ENCODE data around the gene CDH6.

The CDH6 gene

DNA sequence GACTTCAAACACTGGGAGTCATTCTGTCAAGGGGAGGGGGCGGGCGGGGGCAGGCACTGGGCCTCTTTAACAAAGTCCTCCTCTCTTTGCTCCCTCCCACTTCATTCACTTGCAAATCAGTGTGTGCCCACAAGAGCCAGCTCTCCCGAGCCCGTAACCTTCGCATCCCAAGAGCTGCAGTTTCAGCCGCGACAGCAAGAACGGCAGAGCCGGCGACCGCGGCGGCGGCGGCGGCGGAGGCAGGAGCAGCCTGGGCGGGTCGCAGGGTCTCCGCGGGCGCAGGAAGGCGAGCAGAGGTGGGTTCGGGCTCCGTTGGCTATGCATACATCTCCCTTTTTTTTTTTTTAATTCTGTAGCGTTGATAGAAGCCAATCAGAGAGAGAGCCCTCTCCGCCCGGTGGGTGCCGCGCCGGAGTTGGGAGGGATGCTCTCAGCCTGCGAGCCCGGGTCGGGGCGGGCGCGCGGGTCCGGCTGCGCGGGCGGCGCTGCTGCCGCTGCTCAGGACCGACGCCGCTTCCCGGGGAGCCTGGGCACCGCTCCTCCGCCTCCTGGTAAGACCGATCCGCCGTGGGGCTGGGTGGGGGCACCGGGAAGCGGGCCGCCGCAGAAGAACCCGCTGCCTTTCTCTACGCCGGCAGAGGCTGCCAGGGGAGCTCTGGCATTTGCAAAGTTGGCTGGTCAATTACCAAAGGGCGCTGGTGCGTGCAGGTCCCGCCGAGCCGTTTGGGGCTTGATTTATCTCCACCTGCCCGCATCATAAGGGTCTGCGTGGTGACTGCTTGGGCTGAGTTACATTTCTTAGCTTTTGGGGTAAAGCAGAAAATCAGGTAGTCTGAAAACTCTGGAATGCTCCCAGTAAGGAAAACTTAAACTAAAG lies at the start of gene CDH6:
Gene CDH6 (plus strand): TSS at position 96 of the 877 bp plus-strand sequence. CDS start 73,788 bp downstream, outside the sequence.
- DNase-seq: no peak

DNA sequence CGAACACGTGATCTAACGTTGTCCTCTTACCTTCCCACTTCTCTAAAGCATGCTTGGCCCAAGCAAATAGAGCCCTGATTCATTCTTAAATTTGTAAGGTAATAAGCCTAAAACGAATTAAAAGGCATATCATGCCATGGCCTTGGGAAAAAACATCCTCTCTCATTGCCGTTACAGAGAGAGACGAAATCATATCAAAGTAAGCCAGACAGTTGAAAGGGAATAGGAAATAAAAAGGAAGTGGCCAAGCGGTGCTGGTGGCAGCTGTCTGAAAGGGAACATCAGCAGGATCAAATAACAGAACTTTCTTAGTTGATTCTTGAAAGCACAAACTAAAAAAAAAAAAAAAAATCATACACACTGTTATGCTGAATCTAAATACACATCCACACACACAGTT lies 49.1 kb upstream of the CDH6 start:
- DNase-seq: no peak

DNA sequence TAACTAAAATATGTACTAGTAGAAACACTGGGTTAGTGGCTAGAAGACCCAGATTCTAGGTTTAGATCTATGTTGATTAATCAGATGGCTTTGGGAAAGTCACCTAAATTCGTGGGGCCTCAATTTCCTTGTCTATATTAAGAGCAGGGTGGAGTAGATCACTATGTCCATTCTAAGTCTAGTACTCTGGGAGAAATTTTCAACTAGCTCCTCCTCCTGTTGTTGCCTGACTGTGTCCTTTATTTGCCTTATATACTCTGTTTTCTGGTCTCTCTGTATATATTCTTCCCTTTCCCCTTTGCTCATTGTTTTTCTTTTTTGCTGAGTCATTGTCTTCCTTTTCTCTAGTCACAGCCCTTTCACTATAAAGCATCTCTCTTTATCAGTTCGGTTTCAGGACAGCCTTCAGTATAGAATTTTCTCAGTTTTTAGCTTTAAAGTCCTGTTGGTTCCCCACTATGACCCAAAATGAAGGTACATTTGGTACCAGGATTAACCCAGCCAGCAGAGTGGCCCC lies 44.5 kb upstream of the CDH6 start:
- no peak for DNase-seq

DNA sequence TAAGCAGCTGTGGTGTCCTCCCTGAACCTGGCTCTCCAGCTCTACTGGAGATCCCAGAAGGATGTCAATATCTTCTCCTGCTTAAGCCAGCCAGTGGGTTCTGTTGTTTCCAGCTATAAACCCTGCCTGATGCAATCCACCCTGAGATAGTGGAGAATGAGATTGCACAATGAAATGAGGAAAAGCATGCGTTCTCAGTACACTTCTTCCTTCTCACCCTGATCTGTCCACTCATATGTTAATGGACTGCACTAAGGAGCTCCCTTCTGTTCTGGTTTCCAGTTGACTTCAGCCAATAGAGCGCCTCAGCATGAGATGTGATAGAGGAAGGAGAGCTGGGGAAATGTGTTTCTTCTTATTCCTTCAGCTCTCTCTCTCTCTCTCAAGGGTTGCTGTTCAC lies 40.0 kb upstream of the CDH6 start:
- DNase-seq: no peak

DNA sequence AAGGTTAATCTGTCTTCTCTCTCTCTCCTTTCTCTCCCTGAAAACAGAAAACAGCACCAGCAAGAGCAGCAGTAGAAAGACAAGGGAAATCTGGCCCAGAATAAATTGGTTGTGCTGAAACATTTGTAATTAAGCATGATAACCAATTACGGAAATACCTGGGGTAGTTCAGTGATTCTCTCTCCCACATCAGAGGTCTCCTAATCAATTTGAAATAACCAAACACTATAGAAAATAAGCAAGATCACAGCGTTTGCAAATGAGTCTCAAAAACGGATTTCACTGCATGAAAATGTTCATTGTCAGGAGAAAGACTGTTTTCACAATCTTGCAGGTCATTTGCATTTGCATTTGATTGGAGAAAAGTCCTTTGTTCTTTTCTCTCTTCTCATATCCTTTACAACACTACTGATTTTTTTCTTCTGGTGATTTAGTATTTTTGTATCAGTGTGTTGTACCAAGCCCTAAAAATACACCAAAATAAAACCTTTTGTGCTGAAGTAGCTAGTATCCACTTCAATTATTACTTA lies 36.8 kb upstream of the CDH6 start:
- no peak for DNase-seq

DNA sequence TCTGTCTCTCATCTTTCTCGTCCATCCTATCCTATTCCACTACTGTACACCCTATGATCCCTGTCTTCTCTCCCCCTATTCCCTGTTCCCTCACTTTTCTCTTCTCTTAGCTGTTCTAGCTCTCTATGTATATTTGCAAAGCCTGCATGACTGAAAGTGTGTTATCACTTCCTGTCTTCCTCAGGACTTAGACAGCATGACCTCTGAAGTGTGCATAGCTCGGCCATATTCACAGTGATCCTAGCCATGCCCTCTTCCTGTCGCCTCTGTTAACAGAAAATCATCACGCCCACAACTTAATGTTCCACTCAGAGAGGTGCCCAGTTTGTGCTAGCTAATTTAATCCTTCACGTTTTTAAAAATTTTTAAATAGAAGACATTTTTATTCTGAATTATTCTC lies 35.8 kb upstream of the CDH6 start:
- DNase-seq: no peak

DNA sequence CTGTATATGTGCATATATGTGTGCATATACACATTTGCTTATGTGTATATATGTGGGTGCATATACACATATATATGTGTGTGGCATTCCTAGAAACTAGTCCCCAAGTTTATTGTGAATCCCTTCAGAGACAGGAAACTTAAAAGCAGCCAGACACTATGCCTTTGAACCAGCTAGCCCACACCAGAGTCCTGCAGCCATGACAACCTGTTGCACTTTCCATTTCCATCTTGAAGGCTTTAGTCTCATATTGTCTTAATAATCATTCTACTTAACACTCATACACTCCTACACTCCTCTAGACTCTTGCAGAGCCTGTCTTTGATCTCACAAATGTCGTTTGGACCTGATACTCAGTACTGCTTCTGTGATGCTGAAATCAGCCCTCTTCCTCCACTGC lies 34.8 kb upstream of the CDH6 start:
- no peak for DNase-seq

DNA sequence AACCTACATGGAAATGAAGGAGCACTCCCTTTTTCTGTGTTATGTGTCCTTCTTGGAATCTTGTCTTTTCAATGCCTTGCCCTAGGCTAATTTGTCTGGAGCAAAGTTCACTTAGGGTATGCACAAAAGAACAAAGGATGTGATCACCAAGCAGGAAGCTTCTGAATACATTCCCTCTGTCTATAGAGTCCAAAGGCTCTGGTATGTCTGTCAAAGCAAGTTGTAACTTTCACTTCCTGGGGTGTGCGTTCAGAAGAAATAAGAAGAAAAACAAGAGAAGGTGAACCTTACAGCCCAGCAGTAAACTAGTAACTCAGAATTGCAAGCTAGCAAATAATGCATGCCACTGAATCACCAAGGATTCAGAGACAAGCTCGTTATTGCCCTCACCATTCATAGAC lies 31.7 kb upstream of the CDH6 start:
- no peak for DNase-seq

DNA sequence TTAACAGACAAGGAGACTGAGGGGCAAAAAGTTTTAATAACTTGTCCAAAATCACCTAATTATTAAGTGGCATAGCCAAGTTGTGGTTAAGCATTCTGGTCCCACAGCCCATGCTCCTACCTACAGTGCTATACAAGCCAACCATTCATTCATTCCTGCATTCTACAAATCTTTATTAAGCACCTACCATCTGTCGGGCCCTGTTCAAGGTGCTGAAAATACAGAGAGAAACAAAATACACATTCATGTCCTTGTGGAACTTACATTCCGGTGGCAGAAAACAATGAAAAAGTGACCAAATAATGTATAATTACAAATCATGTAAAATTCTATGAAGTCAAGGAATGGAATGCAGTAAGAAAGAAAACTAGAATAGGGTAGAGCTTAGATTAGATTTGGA lies 27.8 kb upstream of the CDH6 start:
- DNase-seq: no peak

DNA sequence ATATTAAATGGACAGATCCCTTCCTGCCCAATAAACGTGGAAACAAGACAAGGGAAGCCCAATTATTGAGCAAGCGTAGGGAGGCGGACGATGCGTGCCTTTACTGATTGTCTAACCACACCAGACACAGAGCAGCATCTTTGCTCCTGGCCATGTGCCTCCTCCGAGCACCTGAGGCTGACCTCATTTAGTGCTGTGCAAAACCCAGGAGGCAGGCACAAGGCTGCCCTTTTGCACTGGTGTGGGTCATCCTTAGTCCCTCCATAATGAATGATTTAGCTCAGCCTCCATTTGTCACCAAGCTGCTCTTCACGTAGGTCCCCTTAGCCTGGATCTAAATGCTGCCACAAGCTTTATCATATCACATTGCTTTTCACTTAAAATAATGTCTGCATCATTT lies 24.1 kb upstream of the CDH6 start:
- no peak for DNase-seq

DNA sequence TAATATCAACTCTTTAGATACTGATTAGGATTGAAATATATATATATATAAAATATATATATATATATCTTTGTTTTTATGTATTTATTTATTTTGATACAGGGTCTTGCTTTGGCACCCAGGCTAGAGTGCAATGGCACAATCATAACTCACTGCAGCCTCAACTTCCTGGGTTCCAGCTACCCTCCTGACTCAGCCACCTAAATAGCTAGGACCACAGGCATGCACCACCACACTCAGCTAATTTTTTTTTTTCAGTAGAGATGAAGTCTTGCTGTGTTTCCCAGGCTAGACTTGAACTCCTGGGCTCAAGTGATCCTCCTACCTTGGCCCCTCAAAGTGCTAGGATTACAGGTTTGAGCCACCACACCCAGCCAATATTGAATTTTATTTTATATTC lies 20.6 kb upstream of the CDH6 start:
- no peak for DNase-seq

DNA sequence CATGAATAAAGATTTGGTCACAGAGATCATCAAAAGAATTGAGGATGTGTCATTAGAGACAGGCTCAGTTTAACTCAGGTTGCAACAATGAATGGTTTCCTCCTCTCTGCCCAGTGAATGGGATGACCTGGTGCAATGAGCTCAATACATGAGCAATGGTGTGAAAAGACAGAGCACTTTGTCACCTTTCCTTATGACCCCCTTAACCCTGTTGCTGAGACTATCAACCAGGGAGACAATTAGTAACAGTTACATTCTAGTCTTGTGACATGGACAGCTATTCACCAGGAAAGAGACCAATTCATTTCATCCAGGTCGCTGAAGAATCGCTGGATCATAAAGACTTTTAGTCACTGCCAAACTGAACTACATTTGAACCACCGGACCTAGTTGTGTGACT lies 19.9 kb upstream of the CDH6 start:
- DNase-seq: no peak

DNA sequence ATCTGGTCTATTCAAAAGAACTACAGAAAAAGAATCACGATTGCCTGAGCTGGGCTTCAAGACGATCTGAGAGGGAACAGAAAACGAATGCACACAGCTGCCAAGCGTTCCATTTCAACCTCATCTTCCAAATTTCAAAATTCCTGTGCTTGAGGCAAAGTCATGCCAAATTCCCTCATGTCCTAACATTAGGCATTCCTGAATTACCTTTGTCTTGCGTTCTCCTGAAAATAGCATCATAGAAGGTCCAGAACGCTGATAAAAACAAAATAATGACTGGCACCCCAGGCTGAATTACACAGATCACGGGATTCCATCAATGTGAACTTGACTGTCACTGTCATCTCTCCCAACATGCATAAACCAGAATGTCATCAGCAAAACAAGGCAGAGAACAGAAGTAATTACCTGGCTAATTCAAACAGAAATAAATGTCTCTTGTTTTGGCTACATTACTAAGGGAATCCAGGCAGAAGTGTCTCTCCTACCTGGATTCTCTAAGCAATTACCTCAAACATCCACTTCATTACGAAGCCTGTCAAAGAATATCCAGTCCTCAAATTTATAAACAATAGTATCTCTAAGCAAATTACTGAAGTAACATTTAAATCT lies 12.0 kb upstream of the CDH6 start:
- DNase-seq: no peak

DNA sequence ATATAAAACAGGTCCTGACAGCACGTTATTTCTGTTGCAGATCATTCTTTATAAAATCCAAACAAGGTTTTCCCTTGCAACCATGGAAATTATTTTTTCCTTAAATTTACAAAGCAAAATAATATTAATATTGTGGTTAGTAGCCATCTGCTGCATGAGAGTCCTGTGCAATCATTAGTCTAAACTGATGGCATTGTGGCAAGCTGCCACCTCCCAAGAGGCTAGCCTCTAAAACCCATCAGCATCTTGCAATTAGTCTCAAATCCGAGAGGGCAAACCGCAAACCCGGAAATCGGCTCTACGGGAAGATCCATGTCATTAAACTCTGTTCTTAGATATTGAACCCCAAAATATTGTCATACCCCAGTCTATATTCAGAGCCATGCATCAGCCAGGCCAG lies 11.3 kb upstream of the CDH6 start:
- DNase-seq: no peak

DNA sequence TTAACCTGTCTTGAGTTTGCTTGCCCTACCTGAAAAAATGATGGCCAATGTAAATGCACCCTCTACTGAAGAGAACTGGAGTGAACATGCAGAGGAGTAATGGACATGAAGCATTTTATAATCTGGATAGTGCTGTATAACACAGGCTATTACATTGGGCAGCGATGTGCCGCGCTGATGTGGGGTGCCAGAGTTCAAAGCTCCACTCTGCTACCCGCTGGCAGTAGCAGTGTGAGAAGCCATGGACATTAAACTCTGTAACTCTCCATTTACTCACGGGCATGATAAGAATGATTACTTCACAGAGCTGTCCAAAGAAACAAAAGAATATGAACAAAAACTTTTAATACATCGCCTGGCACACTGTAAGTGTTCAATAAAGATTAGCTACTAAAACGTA lies 7.5 kb upstream of the CDH6 start:
- no peak for DNase-seq

DNA sequence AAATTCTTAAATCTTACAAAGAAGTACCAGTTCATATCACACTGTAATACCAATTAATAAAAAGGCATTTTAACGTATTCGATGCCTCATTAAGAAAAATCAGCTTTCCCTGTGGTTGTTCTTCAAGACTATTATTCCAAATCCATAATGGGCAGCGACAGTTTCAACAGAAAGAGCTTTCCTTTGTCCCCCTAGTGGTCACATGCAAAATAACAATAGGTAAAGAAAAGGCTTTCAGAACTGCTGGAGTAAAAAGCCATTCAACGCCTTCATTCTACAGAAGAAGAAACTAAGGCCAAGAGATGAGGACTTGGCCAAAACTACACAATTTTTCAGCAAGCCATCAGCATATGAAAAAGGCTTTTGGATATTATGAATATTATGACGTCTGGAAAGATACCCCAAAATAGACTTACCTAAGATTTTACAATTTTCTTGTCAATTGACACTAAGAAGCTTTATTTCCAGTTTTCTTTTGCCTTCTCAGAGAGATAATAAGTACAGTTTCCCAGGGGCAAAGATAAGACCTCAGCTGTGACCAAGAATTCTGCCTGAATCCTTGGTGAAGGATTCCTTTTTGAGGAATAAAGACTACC lies 6.7 kb upstream of the CDH6 start:
- DNase-seq: peak; percentile 44

DNA sequence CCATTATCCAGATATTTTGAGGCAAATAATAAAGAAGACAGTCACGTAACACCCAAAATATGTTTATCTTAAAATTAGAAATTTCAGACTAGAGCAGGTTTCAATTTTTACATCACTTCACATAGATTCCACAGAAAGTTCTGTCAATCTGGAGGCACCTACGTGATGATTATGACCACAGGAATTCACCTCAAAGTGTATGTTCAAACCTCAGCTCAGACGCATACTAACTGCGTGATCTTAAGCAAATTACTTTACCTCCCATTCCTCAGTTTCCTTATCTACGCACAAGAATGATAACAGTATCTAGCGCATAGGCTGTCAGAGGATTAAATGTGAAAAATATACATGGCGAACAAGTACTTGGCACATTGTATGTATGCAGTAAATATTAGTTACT lies 5.9 kb upstream of the CDH6 start:
- DNase-seq: no peak

DNA sequence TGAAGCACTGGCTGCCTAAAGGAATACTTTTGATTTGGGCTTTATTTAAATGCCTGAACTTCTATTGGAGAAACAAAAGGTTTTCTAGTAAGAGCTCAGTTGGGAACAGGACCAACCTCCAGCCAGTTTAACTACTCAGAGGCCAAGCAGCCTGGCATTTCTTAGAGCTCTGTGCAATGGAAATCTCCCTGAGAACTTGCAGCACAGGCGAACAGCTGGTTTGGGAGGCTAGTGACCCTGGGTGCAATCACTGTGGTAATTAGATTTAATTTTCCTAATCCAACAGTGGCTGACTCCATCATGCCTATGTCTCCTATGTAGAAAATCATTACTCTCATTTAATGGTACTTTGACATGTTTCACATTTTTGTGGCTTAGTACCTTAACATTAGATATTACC lies 1.0 kb upstream of the CDH6 start:
- no peak for DNase-seq

DNA sequence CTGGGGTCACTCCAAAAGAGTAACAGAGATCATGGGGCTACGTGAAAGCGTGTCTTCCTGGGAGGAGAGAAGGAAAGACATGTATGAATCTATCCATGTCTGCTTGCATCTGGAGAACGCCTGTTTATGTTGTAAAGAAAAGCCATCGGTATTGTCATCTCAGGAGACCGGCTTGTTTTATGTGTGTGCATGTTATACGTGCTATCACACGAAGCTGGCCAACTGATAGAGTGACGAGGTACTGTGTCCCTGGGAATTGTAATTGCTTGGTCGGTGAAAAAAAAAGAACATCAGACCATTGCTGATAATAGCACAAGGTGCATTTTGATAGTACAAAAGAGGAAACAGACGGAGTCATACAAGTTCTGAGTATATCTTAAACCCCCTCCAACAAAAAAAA lies 370 bp upstream of the CDH6 start:
- no peak for DNase-seq

DNA sequence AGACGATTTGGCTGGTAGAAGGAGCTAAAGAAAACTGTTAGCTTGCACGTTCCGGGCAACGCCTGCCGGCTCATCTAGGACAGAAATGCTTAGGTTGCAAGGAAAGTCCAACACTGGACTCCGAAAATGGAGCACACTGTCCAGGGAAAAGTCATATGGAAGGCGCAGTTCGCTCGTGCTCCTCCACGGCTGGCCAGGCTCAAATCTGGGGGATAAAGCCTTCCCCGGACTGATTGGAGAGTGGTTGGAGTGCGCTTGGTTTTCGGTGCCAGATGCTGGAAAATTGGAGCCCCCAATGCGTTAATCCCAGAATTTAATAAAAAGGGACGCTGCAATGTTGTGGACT lies 955 bp downstream of the CDH6 start:
- no peak for DNase-seq

DNA sequence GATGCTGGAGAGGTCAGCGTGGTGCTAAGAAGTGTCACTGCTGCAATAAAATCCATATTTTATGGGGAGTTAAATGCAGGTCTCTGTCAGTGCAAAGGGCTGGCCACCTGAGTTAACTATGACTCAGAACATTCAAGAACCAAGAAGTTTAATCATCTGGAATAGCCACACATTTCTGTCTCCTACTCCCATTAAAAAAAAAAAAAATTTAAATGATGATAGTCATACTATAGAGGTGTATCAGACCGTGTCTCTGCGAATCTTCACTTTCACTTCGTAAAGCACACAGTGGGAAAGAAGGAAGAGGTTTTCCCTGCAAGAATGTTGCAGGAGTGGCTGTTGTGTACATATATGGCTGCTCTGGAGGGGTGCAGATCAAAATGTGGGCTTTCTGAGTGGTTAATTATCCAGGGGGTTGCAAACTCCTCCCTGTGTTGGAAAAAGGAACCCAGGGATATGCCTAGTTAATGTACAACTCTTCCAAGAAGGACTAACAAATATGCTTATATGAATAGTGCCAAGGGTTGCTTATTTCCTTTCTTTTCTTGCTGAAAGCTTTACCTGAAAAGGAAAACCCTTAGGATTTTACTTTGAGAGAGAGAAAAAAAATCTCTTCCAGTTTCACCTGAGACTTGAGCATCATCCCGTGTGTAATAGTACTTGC lies 1.5 kb downstream of the CDH6 start:
- DNase-seq: no peak

DNA sequence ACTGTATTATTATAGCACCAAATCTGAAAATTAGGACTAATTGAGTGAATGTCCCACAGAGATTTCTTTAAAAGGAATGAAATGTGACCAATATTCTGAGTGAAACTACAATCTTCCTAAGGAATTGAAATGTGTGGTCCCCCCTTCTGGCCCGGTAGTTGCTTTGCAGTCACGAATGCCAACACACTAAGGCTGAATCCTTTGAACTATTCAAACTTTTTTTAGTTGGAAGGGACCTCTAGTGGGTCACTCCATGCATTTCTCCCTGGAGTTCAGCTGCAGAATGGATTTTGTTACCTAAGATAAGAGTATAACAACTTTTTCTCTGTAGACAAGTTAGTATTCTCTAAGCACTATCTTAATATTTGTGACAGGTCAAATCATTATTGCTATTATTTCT lies 2.8 kb downstream of the CDH6 start:
- DNase-seq: no peak

DNA sequence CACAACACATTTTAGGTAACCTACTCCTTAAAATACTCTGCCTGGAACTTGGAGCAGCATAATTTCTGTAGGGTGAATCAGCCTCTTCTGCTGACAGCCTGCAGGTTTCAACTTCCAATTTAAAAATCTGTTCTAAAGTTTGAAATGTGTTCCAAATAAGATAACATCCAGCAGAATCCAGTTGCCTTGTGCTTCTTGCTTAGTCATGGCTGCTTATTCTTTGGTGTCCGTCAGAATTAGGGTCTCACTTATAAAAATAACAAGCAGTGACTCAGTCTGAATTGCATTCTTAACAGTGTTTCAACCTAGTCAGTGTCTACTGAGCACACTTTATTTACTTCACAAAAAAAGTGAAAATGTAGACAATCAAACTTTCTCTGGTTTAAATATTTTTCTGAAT lies 3.7 kb downstream of the CDH6 start:
- no peak for DNase-seq

DNA sequence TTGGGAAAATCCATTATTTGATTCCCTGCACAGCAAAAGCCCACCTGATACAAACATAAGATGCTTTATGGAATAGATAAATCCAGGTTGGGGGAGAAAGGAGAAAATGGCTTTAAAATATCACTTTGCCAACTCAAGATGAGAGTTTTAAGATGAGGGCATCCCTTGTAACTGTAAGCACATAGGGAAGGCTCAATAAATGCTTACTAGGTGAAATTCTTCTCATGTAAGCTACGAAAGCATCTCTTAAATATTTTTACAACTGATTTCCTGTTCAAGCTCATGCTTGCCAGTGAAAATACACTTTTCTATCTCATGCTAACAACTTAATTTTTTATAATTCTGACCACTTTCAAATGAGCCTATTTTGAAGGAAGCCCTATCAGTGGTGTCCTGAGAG lies 11.5 kb downstream of the CDH6 start:
- no peak for DNase-seq
